HCT116 (cell line): Measurements from ENCODE around the gene NR2E1. TPM values are rescaled to one million over a fixed set of nuclear protein-coding genes. Genes with fewer than 3 reads are reported as not detected.

Experiments
- ATAC-seq: fragments of 200-7000 bp; cut with Tn5 transposase; 2 replicates; pipeline ENCODE4 v1.9.1; 2020; ENCODE audit warnings: mild to moderate bottlenecking, moderate library complexity
- BruUV-seq: library from RNA; stranded (reverse); fragments of 400-500 nt; replicated peaks from 2 replicates; lab custom pipeline; 2021; lab: Mats Ljungman, UMichigan
- CTCF ChIA-PET: fragments of 300-600 bp; sonication (Branson Sonifier 250); formaldehyde crosslinking; loops from one replicate; lab custom pipeline; 2021; ENCODE audit warnings: antibody characterized with exemption; lab: Charles Lee
- POLR2A ChIA-PET: fragments of 300-600, 350-600 bp; sonication (Branson Sonifier 250); formaldehyde crosslinking; loops from one replicate; lab custom pipeline; 2021; ENCODE audit warnings: antibody characterized with exemption; lab: Charles Lee
- RAD21 ChIA-PET, 2 experiments: fragments of 300-600 bp; sonication (Branson Sonifier 250); formaldehyde crosslinking; loops; one replicate each; lab custom pipeline; 2023; ENCODE audit warnings: low total read pairs in 2 of 2; ENCODE audit not compliant: uncharacterized antibody in 2 of 2, unreplicated experiment in 2 of 2, low non-redundant PET in 1 of 2; lab: Charles Lee
- DNase-seq: peaks from one replicate; pipeline ENCODE4 v3.0.0-alpha.2; 2010; ENCODE audit warnings: low read depth, low spot score
- H2AFZ ChIP-seq: fragments of 200-600 bp; shearing (Covaris generic), sonication (generic); 2 replicates; pipeline ENCODE4 v1.6.1; 2017; ENCODE audit warnings: low read depth, mixed run types, mixed read lengths, antibody characterized with exemption, low read length; ENCODE audit not compliant: poor library complexity, severe bottlenecking
- H3K27ac ChIP-seq: 2 replicates; pipeline ENCODE4 v1.5.1; 2012; ENCODE audit warnings: low read depth, low read length
- H3K27me3 ChIP-seq: fragments of 200-600 bp; sonication (generic); 2 replicates; pipeline ENCODE4 v1.6.1; 2016; ENCODE audit warnings: mixed run types, low read length, mixed read lengths; ENCODE audit not compliant: insufficient read depth
- H3K36me3 ChIP-seq, 2 experiments: fragments of 200-500 bp in 1 of 2; fragments of 200-600 bp in 1 of 2; sonication (Bioruptor generic) in 1 of 2; sonication (generic) in 1 of 2; 2 replicates each; pipeline versions ENCODE4 v1.5.1 to v1.6.1; 2014 to 2016; ENCODE audit warnings: low read length in 2 of 2, inconsistent platforms in 1 of 2, mixed read lengths in 1 of 2, mixed run types in 1 of 2; ENCODE audit not compliant: insufficient read depth in 2 of 2, control insufficient read depth in 1 of 2
- H3K4me1 ChIP-seq, 2 experiments: fragments of 200-600 bp in 1 of 2; sonication (generic) in 1 of 2; 2 replicates each; pipeline versions ENCODE4 v1.5.1 to v1.6.1; 2012 to 2017; ENCODE audit warnings: low read length in 2 of 2, inconsistent platforms in 1 of 2, mild to moderate bottlenecking in 1 of 2, mixed read lengths in 1 of 2, mixed run types in 1 of 2, moderate library complexity in 1 of 2; ENCODE audit not compliant: insufficient read depth in 2 of 2, control insufficient read depth in 1 of 2
- H3K4me2 ChIP-seq: fragments of 200-600 bp; sonication (generic); 2 replicates; pipeline ENCODE4 v1.6.1; 2017; ENCODE audit warnings: mixed run types, low read length, mixed read lengths
- H3K4me3 ChIP-seq, 2 experiments: fragments of 200-600 bp in 1 of 2; sonication (generic) in 1 of 2; replicated peaks in 1 of 2; 2 replicates each; pipeline ENCODE4 v1.5.1; 2011 to 2016; ENCODE audit warnings: low read length in 2 of 2, control low read depth in 1 of 2, low read depth in 1 of 2, mild to moderate bottlenecking in 1 of 2, mixed read lengths in 1 of 2, mixed run types in 1 of 2
- H3K79me2 ChIP-seq: fragments of 200-600 bp; sonication (generic); 2 replicates; pipeline ENCODE4 v1.6.1; 2017; ENCODE audit warnings: mild to moderate bottlenecking, mixed run types, low read length, moderate library complexity, mixed read lengths; ENCODE audit not compliant: insufficient read depth
- H3K9ac ChIP-seq: fragments of 200-600 bp; sonication (generic); 2 replicates; pipeline ENCODE4 v1.6.1; 2016; ENCODE audit warnings: low read length, mixed read lengths
- H3K9me2 ChIP-seq: fragments of 200-600 bp; sonication (generic), shearing (Covaris generic); 2 replicates; pipeline ENCODE4 v1.6.1; 2017; ENCODE audit warnings: mixed run types, mild to moderate bottlenecking, moderate library complexity; ENCODE audit not compliant: insufficient read depth
- H3K9me3 ChIP-seq, 2 experiments: fragments of 200-500 bp in 1 of 2; fragments of 200-600 bp in 1 of 2; sonication (Bioruptor generic) in 1 of 2; sonication (generic) in 1 of 2; 2 replicates each; pipeline ENCODE4 v1.6.1; 2014 to 2017; ENCODE audit warnings: low read length in 2 of 2, mixed read lengths in 2 of 2, inconsistent platforms in 1 of 2, low read depth in 1 of 2, mild to moderate bottlenecking in 1 of 2, mixed run types in 1 of 2, moderate library complexity in 1 of 2; ENCODE audit not compliant: control insufficient read depth in 1 of 2, insufficient read depth in 1 of 2
- H4K20me1 ChIP-seq: fragments of 200-600 bp; sonication (generic), shearing (Covaris generic); 2 replicates; pipeline ENCODE4 v1.6.1; 2017; ENCODE audit warnings: mixed run types, mild to moderate bottlenecking, moderate library complexity; ENCODE audit not compliant: insufficient read depth
- CEBPB ChIP-seq: IDR thresholded peaks from 2 replicates; pipeline ENCODE4 v1.6.1; 2012; ENCODE audit warnings: low read depth
- CTCF ChIP-seq, 3 experiments: fragments of 200-600 bp in 1 of 3; sonication (generic) in 1 of 3; IDR thresholded peaks in 2 of 3; conservative IDR thresholded peaks in 1 of 3; 2 replicates each; pipeline ENCODE4 v1.5.1; 2012 to 2017; ENCODE audit warnings: low read depth in 2 of 3, low read length in 2 of 3, antibody characterized with exemption in 1 of 3, borderline replicate concordance in 1 of 3, control low read depth in 1 of 3, mild to moderate bottlenecking in 1 of 3, mixed read lengths in 1 of 3, mixed run types in 1 of 3, moderate library complexity in 1 of 3; ENCODE audit not compliant: insufficient read depth in 1 of 3
- EZH2phosphoT487 ChIP-seq: fragments of 200-600 bp; IDR thresholded peaks from 2 replicates; pipeline ENCODE4 v1.6.1; 2018; ENCODE audit warnings: antibody characterized with exemption, borderline replicate concordance
- FOSL1 ChIP-seq: IDR thresholded peaks from 2 replicates; pipeline ENCODE4 v1.6.1; 2012; ENCODE audit warnings: low read depth
- MAX ChIP-seq: IDR thresholded peaks from 2 replicates; pipeline ENCODE4 v1.6.1; 2012
- RAD21 ChIP-seq: IDR thresholded peaks from 2 replicates; pipeline ENCODE4 v1.6.1; 2012; ENCODE audit warnings: low read depth, mild to moderate bottlenecking
- TCF7L2 ChIP-seq: IDR thresholded peaks from 2 replicates; pipeline ENCODE4 v1.7.0; 2011; ENCODE audit warnings: borderline replicate concordance, inconsistent platforms; ENCODE audit not compliant: insufficient read depth, insufficient read length; ENCODE audit errors: extremely low read depth
- YY1 ChIP-seq: IDR thresholded peaks from 2 replicates; pipeline ENCODE4 v1.6.1; 2011; ENCODE audit warnings: low read length, low read depth, moderate library complexity, mild to moderate bottlenecking; ENCODE audit not compliant: insufficient replicate concordance; ENCODE audit errors: extremely low read depth
- intact Hi-C: fragments of 100-400 bp; cut with micrococcal nuclease; formaldehyde crosslinking; loops from 2 replicates; pipeline ENCODE4 v1.10.0; 2022
- total RNA-seq: library from RNA; stranded (reverse); gene quantifications from one replicate; pipeline ENCODE4 v1.2.1, GENCODE V29; 2021; ENCODE audit not compliant: unreplicated experiment

Gene NR2E1
- total RNA-seq, 1 experiment from 2014 or later, result not detected

GRCh38 chr6:108210556-108210955 lies 44.7 kb downstream of the NR2E1 start:
- Histone ChIP-seq H3K9me3 (no peaks in the 10 kb centered on the region), H3K4me3 (no peak overlapping the region), H2AFZ (no peak overlapping the region), H3K27me3 (no peaks in the 10 kb centered on the region), H3K27ac (no peak overlapping the region), H3K9me2 (no peaks in the 10 kb centered on the region), H3K4me2 (no peak overlapping the region), H3K79me2 (peaks cover 5% of the 10 kb centered on the region), H3K36me3 (peaks cover 2 to 7% of the 10 kb centered on the region in 2 experiments; a peak in 1 of 4 replicates), H3K9ac (no peak overlapping the region), H4K20me1 (no peaks in the 10 kb centered on the region; the same call in 1 of the 2 replicates)
- ATAC-seq, result no peak
- POLR2A ChIA-PET, result no interaction called here
- RAD21 ChIA-PET, result no interaction called here
- BruUV-seq, result no TSS peak
- intact Hi-C loops, result no loop called here
- no peak for DNase-seq
- CTCF ChIA-PET, result no interaction called here
- no peak for TF ChIP-seq RAD21
- no peak for TF ChIP-seq YY1
- no peak for TF ChIP-seq CTCF (IDR thresholded peaks at IDR 0.05 in 2 of 3, conservative IDR thresholded peaks at IDR 0.05 in 1 of 3; ENCODE audit: borderline replicate concordance in 1 of 3, insufficient read depth in 1 of 3, low read depth in 2 of 3, low read length in 2 of 3)
- TF ChIP-seq TCF7L2, result no peak
- no peak for TF ChIP-seq FOSL1
- TF ChIP-seq CEBPB, result no peak
- no peak for TF ChIP-seq EZH2phosphoT487
- TF ChIP-seq MAX, result no peak
- TF ChIP-seq, all 23 proteins: peak for 0
- no peaks in the 10 kb centered on the region for H3K4me1 ChIP-seq

GRCh38 chr6:108211671-108212070 lies 45.8 kb downstream of the NR2E1 start:
- peaks cover under 1% of the 10 kb centered on the region; the same call in 1 of the 2 replicates for H4K20me1 ChIP-seq
- TF ChIP-seq CTCF (IDR thresholded peaks at IDR 0.05 in 2 of 3, conservative IDR thresholded peaks at IDR 0.05 in 1 of 3; ENCODE audit: borderline replicate concordance in 1 of 3, insufficient read depth in 1 of 3, low read depth in 2 of 3, low read length in 2 of 3), result no peak
- TF ChIP-seq, all 23 proteins: peak for 0
- ChIA-PET RAD21 (no interaction called here), CTCF (no interaction called here), POLR2A (no interaction called here)
- Histone ChIP-seq H3K4me3 (no peak overlapping the region), H3K9me2 (no peaks in the 10 kb centered on the region), H3K4me2 (no peak overlapping the region), H3K9ac (no peak overlapping the region), H3K9me3 (no peaks in the 10 kb centered on the region), H3K79me2 (peaks cover 15% of the 10 kb centered on the region), H3K36me3 (peaks cover 2 to 7% of the 10 kb centered on the region in 2 experiments; a peak in 1 of 4 replicates), H3K27ac (no peak overlapping the region), H2AFZ (no peak overlapping the region), H3K4me1 (no peaks in the 10 kb centered on the region), H3K27me3 (no peaks in the 10 kb centered on the region)
- TSS peak; percentile 76 for BruUV-seq
- no peak for DNase-seq
- intact Hi-C loops, result no loop called here
- no peak for ATAC-seq
